CD4-positive, alpha-beta T cell treated with Interleukin-21 for 1 hour (primary cell): Measurements from ENCODE around the gene ASB2.

Experiments
- DNase-seq: peaks from one replicate; pipeline ENCODE4 v3.0.0-alpha.2; 2020

Gene ASB2

DNA sequence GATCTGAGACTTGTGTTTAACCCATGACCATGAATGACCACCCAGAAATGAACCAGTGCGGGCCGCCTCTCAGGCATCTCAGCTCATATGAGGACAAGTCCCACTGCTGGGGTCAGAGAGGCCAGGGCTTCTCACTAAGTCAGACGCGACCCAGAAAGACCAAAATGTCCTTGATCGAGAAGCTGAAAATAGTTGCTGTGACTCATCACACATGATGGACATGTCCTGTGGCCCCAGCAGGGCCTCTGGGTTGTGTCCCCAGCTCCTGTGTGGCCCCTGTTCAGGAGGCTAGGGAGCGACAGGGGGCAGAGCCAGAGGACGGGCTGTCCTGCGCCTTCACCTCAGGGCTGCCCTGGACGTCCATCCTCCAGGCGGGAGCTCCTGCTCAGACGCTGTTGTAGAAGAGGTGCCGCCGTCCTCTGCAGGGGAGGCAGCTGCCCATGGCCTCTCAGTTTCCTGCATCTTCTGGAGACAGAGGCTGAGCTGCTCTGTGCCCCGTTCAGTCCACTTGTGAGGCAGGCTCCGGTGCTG lies 78.2 kb downstream of the ASB2 start:
- DNase-seq, result no peak

DNA sequence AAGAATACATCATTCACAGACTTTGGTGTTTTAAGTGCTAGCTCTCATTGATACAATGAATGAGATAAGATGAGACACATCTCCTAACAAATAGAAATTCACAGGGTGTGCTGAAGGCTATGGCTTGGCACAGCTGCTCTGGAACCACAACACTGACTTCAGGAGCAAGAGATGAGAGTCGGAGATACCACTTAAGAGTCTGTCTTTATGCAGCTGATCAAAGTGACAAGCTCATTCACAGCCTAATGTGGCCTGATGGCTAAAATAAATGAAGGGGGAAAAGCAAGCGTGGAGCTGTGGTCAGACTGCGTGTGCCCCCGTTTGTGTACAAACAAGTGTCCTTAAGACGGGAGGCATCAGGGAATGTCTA lies 78.9 kb downstream of the ASB2 start:
- DNase-seq, result no peak

DNA sequence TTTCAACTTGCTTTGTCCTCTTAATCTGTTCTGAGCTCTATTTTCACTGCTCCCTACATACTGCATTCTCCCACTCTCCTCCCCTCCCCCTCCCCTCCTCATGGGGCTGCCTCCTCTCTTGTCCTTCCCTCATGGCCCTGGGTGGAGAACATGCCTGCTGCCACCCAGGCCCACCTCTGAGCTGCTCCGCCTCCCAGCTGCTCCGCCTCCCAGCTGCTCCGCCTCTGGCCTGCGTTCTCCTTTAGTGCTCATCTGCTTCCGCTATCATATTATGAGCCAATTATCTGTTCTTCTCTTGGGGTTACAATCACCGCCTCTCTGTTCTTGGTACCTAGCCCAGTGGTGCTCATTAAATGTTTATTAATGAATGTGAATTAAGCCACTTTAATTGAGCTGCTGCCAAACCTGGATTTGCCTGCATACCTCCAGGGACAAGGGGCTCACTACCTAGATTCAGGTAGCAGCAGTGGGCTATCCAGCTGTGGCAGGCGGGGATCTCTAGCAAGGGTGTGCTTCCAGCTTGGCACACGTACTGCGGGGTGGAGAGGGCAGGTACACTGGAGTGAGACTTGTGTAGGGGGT lies 81.3 kb downstream of the ASB2 start:
- no peak for DNase-seq

DNA sequence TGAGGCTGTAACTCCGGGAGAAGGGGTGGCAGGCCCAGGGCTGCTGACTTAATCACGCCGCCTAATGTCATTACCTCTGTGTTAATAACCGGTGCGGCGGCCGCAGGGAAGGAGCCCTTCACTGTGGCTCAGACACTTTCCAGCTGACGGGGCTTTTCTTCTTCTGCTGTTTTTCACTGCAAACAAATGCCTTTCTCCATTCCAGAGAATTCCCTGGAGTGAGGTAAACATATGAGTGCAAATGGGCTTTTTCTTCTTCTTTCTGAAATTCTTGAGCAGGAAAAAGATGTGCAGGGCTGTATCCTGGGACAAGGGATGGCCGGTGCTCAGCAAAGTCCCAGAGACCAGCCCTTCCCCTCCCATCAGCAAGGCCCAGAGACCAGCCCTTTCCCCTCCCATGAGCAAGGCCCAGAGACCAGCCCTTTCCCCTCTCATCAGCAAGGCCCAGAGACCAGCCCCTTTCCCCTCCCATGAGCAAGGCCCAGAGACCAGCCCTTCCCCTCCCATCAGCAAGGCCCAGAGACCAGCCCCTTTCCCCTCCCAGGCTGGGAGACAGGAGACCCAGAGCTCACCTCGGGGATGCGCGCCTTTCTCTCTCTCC lies 82.6 kb downstream of the ASB2 start:
- no peak for DNase-seq

DNA sequence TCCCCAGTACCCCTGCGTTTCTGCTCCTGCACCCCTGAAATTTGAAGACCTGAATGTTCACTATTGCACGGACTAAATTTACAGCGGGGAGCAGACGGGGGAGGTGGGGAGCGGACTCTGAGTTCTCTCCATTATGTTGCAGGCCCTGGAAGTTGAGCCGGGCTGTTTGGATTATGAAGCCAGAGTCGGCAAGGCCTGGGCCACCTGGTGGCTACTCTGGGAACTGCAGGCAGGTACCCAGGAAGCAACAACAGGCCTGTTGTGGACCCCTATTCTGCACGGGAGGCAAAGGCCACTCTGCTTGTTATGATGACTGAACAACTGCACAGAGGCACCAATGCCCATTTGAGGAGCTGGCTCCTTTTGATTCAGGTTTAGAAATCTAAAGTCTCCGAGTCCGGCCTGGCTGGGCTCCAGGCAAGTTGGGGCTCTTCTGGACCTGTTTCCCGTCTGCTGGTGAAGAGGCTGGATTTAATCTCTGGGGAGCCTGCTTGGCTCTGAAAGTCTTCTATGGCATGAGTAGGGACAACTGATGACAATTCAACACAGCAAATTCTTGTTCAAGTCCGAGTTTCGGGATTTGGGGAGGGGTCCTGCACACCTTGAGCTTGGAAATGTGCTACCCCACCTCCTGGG lies 83.3 kb downstream of the ASB2 start:
- DNase-seq, result peak; percentile 57

DNA sequence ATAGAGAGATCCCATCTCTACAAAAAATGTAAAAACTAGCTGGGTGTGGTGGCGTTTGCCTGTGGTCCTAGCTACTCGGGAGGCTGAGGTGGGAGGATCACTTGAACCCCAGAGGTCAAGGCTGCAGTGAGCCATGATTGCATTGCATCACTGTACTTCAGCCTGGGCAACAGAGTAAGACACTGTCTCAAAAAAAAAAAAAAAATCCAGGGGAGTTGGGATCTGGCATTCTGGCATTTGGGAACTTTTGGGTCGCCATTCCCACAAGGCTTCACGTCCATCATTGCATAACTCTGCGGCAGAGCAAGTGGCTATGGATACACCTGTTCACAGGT lies 83.9 kb downstream of the ASB2 start:
- no peak for DNase-seq

DNA sequence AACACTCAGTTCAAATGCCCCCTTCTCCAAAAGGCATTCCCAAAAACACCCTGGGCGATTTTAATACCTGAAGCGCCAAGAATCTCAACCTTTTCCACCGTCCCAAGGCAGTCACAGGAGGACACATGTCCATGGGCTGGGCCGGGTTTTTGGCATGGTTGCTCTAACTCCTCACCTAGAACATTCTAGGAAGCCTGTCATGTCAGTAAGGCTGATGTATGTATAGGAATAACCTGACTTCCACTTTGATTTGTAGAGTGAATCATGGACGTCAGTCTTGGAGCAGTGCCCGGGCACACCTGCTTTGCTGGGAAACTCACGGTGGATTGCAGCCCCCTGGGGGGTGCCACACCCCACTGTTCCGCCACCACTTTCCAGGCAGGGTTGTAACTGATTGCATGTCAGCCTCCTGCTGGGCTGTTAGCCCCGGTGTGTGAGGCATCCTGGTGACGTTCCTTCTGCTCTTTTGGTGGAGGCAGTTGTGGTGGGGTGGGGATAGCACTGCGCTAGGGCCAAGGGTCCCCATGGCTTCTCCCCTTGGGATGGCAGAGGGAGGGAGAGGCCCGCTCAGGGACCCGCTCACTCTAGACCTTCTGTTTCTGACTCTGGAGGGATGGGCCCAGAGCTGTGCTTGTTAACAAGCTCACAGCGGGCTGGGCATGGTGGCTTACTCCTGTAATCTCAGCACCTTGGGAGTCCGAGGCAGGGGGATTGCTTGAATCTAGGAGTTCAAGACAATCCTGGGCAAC lies 84.4 kb downstream of the ASB2 start:
- no peak for DNase-seq

DNA sequence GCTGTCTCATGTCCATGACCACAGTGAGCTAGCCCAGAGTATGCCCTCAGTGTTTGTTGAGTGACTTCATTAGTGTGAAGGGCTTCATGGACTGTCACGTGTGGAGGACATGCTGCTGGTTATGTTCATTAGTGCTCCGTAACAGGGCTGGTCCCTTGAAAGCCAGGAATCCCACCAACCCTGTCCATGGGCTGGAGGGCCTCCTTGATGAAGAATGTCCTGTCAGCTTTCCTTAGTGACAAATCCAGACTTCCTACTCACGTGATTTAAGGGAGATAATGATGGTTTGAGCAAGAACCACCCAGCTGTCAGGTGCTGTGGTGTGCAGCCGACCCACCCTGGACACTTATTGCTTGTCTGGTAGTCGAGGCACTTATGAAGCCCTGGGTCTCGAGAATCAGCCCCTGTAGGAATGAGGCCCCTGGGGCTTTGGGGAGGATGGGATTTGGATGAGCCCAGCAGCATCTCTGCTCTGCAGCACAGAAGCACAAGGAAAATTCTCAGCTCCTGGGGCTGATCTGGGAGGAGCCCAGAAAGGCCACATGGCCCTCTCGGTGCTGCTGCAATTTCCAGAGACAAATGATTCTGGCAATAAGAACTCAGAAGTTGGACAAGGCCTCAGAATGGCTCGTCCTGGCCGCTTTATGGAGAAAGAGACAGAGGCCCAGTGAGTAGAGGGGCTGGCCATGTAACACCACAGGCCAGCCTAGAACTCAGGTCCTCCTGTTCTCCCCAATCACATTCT lies 86.5 kb downstream of the ASB2 start:
- DNase-seq, result no peak

DNA sequence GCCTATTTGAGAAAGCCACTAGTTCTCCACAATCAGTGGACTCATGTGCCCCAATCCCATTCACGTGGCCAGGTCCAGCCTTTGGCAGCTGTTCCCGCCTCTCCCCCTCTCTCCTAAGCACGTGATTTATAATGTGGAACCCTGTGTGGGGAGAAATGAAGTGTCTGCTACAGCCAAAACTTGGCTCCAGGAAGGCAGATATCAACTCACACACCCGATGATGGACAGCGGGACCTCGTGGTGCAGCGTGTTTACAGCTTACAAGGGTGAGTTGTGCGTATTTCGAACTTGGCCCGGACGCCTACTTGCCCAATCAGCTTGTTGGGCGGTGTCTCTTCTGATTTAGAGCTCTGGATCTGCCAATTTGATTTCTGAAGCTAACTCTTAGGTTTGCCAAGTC lies 87.4 kb downstream of the ASB2 start:
- no peak for DNase-seq

DNA sequence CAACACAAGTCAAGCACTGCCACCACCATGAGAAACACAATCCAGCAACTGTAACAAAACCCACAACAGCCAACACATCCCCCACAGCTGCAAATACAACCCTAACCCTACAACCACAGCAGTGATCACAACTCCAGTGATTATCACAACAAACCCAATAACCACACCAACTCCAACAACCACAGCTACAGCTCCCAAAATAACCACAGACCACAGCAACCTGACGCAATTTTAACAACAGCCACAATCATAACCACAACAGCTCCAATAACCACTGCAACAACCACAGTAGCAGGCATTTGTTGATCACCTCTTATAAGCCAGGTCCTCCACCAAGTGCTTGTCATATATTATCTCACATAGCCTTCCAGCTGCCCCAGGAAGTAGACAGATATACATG lies 91.4 kb downstream of the ASB2 start:
- no peak for DNase-seq
